HG02973 (cell line): Measurements from ENCODE around the gene GAGE12J.
"Not testable (repeated sequence)": the region's sequence is repeated elsewhere in the genome, so short reads cannot be mapped to it uniquely, and the experiment has no call there.

Source experiments
- ATAC-seq: cut with Tn5 transposase; IDR thresholded peaks from one replicate; pipeline ENCODE4 v1.9.1; 2021; ENCODE audit warnings: moderate library complexity; ENCODE audit not compliant: unreplicated experiment

GAGE12J gene

DNA sequence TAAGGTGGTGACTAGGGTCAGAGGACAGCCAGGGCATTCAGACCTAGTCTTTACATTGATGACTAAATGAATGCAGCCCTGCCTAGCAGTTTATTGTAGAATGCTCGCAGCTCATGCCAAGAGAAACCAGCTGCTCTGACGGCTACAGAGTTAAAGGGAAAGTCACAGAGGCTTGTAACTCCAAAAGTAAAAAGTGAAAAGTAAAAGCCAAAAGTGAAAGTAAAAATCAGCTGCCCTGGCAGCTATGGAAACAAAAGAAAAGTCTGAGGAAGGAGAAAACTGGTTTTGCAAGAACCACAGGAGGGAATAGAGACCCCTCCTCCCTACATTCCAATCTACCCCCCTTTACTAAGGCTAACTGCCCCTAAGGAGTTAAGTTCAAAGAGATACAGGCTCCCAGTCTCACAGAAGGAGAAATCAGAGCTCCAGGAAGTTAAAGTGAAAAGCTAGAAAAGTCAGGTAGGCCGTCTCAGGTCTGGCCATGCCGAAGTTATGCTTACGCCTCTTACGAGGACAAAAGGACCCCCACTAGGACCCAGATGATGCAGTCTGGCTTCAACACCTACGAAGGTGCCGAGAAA is 12.3 kb upstream of the GAGE12J start:
- ATAC-seq = no peak

DNA sequence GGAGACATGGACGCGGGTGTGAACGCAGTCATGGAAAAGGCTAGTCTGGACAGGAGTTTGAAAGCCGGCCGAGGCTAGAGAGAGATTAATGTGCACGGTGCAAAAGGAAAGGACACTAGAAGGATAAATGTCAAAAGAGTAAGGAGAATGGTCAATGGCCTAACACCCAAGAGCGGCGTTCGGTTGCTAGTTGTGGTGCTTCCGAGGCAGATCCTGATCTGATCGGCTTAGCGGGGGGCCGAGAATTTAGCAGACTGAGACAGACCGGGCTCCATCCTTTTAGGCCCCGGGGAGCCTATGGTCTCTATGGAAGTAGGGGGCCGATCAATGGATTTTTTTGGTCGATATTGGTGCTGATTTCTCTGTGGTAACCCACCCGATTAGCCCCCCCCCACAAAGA is 11.5 kb upstream of the GAGE12J start:
- no peak for ATAC-seq

DNA sequence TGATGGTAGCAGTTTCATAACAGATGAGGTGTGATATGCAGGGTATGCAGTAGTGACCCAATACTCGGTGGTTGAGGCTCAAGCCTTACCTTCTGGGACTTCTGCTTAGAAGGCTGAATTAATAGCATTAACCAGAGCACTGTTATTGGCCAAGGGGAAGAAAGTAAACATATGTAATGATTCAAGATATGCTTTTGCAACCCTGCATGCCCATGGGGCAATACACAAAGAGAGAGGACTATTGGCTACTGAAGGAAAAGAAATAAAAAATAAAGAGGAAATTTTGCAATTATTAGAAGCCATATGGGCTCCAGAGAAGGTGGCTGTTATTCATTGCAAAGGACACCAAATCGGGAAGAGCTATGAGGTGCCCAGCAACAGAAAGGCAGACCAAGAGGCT is 9.7 kb upstream of the GAGE12J start:
- ATAC-seq = no peak

DNA sequence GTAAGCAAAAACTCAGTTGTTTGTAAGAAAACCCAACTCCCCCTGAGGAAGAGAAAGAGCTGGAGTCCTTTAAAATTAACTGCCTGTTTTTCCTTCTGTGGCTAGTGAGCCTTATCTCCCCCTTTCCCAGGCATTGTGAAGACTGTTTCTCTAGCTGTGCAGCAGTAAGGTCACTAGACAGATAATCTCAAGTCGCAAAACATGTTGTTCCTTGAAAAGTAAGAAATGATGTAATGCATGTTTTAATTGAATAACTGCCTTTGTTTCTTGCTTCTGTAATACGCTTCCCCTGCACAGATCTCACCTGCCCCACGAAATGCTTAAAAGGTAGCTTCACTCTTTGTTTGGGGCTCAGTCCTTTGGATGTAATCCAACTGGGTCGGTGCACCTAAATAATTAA is 5.8 kb upstream of the GAGE12J start:
- no peak for ATAC-seq

DNA sequence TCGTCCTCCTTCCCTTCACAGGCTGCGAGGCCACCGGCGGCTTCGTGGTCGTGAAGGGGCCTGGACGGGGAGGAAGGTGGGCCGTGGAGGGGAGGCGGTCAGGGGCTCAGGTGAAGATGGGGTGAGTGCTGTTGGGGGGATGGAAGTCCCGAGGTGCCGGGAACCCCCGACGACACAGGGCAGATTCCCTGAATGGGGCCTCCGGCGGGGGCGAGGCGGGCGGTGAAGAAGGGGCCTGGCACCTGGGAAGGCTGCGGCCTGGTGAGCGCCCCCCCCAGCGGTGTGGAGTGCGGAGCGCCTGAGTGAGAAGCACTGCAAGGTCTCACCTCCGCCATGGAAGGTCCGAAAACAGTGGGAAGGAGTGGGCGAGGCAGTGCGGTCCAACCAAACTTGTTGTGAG is 429 bp downstream of the GAGE12J start:
- not testable (repeated sequence) for ATAC-seq

DNA sequence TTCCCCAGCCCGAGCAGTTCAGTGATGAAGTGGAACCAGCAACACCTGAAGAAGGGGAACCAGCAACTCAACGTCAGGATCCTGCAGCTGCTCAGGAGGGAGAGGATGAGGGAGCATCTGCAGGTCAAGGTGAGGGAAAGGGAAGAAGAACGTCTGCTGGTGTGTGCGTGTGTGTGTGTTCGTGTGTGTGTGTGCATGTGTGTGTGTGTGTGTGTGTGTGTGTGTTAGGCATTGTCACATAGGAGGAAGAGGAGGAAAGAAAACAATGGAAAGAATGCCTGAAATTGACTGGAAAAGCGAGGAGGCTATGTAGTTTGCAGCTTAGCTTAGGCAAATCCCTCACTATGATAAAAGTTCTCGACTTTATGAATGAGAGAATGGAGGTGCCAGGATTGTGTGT is 1.9 kb downstream of the GAGE12J start:
- ATAC-seq = not testable (repeated sequence)

DNA sequence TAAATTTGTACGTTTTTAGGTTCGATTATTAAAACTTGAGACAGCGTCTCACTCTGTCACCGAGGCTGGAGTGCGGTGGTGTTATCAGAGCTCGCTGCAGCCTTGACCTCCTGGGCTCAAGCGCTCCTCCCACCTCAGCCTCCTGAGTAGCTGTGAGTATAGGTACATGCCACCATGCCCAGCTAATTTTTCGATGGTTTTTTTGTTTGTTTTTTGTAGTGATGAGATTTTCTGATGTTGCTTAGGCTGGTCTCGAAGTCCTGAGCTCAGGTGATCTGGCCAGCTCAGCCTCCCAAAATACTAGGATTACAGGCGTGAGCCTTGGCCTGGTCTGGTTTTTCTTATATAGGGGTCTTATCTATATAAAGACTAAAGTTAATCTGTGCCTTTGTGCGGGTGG is 8.6 kb downstream of the GAGE12J start:
- ATAC-seq = not testable (repeated sequence)

DNA sequence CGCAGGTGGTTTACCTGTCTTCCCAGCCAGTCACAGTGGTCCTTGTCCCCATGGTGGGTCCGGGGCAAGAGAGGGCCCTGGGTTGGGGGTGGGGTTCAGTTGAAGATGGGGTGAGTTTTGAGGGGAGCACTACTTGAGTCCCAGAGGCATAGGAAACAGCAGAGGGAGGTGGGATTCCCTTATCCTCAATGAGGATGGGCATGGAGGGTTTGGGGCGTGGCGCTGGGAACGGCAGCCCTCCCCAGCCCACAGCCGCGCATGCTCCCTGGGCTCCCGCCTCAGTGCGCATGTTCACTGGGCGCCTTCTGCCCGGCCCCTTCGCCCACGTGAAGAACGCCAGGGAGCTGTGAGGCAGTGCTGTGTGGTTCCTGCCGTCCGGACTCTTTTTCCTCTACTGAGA is 9.4 kb downstream of the GAGE12J start, which contains the start of gene GAGE13:
TSS of gene GAGE13 (plus strand) at position 301 of the 400 bp plus-strand sequence. CDS start 1,156 bp downstream, outside the sequence.
- not testable (repeated sequence) for ATAC-seq

DNA sequence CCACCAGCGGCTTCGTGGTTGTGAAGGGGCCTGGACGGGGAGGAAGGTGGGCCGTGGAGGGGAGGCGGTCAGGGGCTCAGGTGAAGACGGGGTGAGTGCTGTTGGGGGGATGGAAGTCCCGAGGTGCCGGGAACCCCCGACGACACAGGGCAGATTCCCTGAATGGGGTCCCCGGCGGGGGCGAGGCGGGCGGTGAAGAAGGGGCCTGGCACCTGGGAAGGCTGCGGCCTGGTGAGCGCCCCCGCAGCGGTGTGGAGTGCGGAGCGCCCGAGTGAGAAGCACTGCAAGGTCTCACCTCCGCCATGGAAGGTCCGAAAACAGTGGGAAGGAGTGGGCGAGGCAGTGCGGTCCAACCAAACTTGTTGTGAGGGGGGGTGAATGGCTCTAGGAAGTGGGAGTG is 10.0 kb downstream of the GAGE12J start:
- not testable (repeated sequence) for ATAC-seq

DNA sequence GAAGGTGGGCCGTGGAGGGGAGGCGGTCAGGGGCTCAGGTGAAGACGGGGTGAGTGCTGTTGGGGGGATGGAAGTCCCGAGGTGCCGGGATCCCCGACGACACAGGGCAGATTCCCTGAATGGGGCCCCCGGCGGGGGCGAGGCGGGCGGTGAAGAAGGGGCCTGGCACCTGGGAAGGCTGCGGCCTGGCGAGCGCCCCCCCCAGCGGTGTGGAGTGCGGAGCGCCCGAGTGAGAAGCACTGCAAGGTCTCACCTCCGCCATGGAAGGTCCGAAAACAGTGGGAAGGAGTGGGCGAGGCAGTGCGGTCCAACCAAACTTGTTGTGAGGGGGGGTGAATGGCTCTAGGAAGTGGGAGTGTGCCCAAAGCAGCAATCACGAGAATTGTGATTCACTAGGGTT is 19.6 kb downstream of the GAGE12J start:
- not testable (repeated sequence) for ATAC-seq

DNA sequence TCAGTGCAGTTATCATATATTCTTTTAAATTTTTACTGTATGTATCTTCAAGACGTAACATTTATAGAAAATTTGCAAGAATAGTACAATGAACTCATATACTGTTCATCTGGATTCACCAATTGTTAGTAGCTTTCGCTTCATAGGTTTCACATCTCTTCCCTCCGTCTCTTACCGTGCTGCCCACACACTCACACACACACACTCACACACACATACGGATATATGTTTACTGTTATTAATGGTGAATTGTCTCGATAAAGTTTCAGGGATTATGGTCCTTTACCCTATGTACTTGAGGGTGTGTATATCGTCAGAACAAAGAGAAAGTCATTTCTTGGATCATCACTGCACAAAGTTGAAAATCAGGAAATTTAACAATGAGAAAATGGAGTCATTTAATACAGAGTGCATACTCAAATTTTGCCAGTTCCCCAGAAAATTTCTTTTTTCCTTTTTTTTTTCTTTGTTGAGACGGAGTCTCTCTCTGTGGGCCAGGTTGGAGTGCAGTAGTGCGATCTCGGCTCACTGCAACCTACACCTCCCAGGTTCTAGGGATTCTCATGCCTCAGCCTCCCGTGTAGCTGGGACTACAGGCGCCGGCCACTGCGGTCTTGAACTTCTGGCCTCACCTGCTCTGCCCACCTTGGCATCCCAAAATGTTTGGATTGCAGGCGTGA is 22.8 kb downstream of the GAGE12J start:
- ATAC-seq = not testable (repeated sequence)

DNA sequence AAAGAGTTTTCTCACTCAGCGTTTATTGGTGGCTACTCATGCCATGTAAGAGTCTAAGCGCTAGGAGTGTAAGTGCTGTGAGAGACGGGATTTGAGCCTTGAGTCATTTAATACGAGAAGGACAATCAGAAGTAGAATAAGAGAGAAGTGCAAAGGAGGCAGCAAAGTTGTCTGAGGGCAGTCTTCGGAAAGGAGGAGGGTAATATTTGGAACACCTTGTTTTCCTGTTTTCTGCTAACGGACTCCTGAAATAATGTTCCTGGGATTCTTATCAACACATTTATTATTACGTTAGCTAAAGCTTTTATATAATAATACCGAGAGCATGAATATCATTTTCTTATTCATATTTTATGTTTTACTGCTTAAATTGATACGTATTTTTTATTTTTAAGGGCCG is 23.6 kb downstream of the GAGE12J start:
- ATAC-seq = not testable (repeated sequence)

DNA sequence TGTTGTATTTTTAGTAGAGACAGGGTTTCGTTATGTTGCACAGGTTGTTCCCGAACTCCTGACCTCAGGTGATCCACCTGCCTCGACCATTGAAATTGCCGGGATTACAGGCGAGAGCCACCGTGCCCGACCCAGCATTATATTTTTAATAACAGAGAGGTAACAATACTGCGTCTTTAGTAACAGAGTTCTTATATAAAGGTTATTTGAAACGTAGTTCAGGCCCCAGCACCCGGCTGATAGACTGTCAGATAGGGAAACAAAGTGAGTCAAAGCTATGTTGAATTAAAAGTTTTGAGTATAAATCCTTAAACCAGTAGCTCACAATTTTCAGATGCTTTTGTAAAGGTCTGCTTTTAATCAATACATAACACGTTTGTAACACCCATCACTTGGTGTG is 24.3 kb downstream of the GAGE12J start:
- not testable (repeated sequence) for ATAC-seq
